ENCODE results near the gene GNL3L.
"Not testable (repeated sequence)": the region's sequence is repeated elsewhere in the genome, so short reads cannot be mapped to it uniquely, and the experiment has no call there.

GNL3L gene

GRCh38 chrX:54560411-54560810, 30.4 kb downstream of the GNL3L start:
- no peak overlapping the region for H3K4me3 ChIP-seq (replicated peaks; ENCODE audit: low read depth, low read length)
- DNase-seq (ENCODE audit: extremely low read depth, low read depth) = no peak
- no peak for TF ChIP-seq CTCF (IDR thresholded peaks at IDR 0.05; ENCODE audit: low read depth, low read length, missing control alignments)

DNA sequence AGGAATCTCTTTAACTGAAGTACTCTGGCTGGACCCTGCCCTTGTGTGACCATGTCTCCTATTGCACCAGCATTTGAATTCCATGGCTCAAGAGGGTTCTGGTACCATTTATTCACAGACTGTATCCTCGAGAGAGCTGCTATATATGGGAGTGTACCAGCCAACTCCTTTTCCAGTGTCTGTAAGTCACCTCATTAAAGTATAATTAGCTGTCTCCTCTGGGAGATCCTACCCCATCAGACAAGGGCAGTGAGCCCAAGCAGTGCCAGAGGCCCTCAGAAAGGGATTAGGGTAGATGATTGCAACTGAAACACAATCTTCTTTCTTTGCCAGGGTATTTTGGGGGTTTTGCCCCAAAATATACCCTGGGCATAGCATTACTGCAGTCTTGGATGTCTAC, 31.6 kb downstream of the GNL3L start:
- no peak for DNase-seq (ENCODE audit: extremely low read depth, low read depth)
- TF ChIP-seq CTCF (IDR thresholded peaks at IDR 0.05; ENCODE audit: low read depth, low read length, missing control alignments) = no peak
- H3K4me3 ChIP-seq (replicated peaks; ENCODE audit: low read depth, low read length) = no peak overlapping the region

DNA sequence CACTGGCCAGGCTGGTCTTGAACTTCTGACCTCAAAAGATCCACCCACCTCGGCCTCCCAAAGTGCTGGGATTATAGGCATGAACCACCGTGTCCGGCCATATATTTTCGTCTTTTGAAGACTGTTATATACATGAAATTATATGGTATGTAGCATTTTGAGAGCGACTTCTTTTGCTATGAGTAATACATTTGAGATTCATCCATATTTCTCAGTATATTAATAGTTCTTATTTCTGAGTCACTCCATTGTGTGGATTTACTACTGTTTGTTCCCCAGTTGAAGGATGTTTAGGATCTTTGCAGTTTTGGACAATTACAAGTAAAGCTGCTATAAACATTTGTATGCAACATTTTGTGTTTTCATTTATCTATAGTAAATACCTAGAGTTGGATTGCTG, 34.9 kb downstream of the GNL3L start:
- no peak for DNase-seq (ENCODE audit: extremely low read depth, low read depth)
- no peak overlapping the region for H3K4me3 ChIP-seq (replicated peaks; ENCODE audit: low read depth, low read length)
- TF ChIP-seq CTCF (IDR thresholded peaks at IDR 0.05; ENCODE audit: low read depth, low read length, missing control alignments) = no peak

DNA sequence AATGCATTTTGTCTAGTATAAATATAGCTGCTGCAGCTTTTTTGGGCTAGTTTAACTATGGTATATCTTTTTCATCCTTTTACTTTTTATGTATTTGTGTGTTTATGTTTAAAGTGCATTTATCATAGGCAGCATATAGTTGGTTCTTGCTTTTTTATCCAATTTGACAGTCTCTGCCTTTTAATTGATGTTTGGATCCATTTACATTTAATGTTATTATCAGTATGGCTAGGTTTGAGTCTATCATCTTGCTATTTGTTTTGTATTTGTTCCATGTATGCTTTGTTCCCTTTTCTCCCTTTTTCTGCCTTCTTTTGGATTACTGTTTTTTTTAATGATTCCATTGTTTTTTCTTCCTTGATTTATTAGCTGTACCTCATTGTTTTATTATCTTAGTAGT, 40.3 kb downstream of the GNL3L start:
- no peak for TF ChIP-seq CTCF (IDR thresholded peaks at IDR 0.05; ENCODE audit: low read depth, low read length, missing control alignments)

DNA sequence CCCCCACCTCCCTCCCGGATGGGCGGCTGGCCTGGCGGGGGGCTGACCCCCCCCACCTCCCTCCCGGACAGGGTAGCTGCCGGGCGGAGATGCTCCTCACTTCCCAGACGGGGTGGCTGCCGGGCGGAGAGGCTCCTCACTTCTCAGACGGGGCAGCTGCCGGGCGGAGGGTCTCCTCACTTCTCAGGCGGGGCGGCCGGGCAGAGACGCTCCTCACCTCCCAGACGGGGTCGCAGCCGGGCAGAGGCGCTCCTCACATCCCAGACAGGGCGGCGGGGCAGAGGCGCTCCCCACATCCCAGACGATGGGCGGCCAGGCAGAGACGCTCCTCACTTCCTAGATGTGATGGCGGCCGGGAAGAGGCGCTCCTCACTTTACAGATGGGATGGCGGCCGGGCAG, 42.6 kb downstream of the GNL3L start:
- H3K4me3 ChIP-seq (replicated peaks; ENCODE audit: low read depth, low read length); DNase-seq (ENCODE audit: extremely low read depth, low read depth): not testable (repeated sequence)

More for the DNA sequence above, 40.3 kb downstream of the GNL3L start:
- DNase-seq (ENCODE audit: extremely low read depth, low read depth) = no peak
- no peak overlapping the region for H3K4me3 ChIP-seq (replicated peaks; ENCODE audit: low read depth, low read length)

DNA sequence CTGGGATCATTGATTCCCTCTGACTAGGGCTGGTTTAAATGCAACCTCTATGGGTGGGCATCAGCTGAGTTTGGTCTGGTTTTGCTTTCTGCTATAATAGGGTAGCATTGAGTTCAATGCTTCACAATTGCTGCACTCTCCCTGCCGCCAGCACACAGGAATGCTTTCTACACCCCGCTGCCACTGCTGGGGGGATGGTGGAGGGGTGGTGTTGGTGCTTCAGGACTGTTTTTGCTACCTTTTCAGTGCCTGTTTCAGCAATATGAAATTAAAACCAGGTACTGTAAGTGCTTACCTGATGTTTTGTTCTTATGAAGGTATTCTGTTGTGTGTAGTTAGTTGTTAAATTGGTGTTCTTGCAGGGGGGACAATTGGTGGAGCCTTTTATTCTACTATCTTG, 67.7 kb downstream of the GNL3L start:
- no peak for DNase-seq (ENCODE audit: extremely low read depth, low read depth)
- no peak for TF ChIP-seq CTCF (IDR thresholded peaks at IDR 0.05; ENCODE audit: low read depth, low read length, missing control alignments)
- no peak overlapping the region for H3K4me3 ChIP-seq (replicated peaks; ENCODE audit: low read depth, low read length)

GRCh38 chrX:54602563-54602962, 72.5 kb downstream of the GNL3L start:
- TF ChIP-seq CTCF (IDR thresholded peaks at IDR 0.05; ENCODE audit: low read depth, low read length, missing control alignments) = no peak
- H3K4me3 ChIP-seq (replicated peaks; ENCODE audit: low read depth, low read length) = no peak overlapping the region
- DNase-seq (ENCODE audit: extremely low read depth, low read depth) = no peak
